HUDEP-2 (cell line): ENCODE data around the gene PRKCZ.

Source experiments
- DNase-seq, 76 experiments: peaks; one replicate each; lab custom pipeline; 2025; ENCODE audit not compliant: unreplicated experiment in 76 of 76; lab: John Stamatoyannopoulos, UW

The PRKCZ gene

GRCh38 chr1:2233468-2233867, 183.3 kb downstream of the PRKCZ start:
- no peak for DNase-seq

- DNase-seq, result peak in 59 of 76 experiments; percentile 14 to 70 (median 50)
These were observed 184.0 kb downstream of the PRKCZ start for GRCh38 chr1:2233997-2234761.

DNA sequence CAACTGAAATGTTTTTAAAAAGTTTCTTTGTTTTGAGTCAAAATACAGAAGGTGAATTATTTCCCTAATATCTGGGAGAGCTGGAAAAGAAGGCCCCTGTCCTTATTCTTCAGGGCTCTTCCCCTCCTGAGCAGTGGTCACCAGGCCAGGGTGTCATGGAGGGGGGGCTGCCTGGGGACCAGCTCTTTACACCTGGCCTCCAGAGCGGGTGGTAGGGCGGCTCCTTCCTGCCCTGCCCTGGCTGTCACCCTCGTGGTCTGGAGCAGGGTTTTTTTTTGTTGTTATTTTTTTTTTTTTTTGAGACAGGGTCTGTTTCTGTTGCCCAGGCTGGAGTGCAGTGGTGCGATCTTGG, 184.5 kb downstream of the PRKCZ start:
- DNase-seq, result no peak
